ENCODE results near the gene LRRC32. TPM values are rescaled to one million over a fixed set of nuclear protein-coding genes. Genes with fewer than 3 reads are reported as not detected.
A peak's percentile ranks its signal among the peaks of the same experiment; 100 is the strongest.

The LRRC32 gene
- total and polyA plus RNA-seq, 9 of the 15 experiments (the other 6 are each of a cell fraction or from before 2014, with no cell fraction given), result 0.10 to 0.50 (median 0.19) TPM; not detected in 5

DNA sequence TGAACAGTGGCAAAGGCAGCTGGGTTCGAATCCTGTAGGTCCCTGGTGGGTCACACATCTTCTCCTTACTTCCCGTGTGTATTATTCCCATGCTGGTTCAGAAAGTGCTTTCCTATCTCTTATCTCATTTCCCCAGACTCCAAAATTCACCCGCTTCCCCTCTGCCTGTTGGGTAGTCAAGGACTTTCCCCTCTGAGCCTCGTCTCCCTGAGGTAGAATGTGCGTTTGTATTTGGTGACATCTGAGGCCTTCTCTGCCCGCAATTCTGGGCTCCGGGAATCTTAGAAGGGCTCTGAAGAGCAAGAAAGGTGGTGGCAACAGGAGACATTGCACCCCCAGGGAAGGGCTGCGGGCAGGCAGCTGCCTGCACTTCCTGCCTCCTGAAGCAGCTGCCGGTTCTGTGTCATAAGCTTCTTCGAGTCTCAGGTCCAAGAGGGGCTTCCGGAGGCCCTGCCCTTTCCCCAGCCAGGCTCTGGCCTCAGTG lies 5.9 kb downstream of the LRRC32 start (continued):
- TF ChIP-seq ZFX (CRISPR knock-in tag; IDR thresholded peaks at IDR 0.05) (0 out of 2 replicates have a peak, but pooled peaks have one; percentile 2), ZNF146 (CRISPR knock-in tag; IDR thresholded peaks at IDR 0.05; ENCODE audit: unreplicated experiment) (no peak), MBD2 (IDR thresholded peaks at IDR 0.05; ENCODE audit: borderline replicate concordance, low read depth) (no peak), ZC3H4 (CRISPR knock-in tag; IDR thresholded peaks at IDR 0.05; ENCODE audit: borderline replicate concordance) (no peak), TCF3 (CRISPR knock-in tag; IDR thresholded peaks at IDR 0.05) (peak; percentile 72), SRSF3 (IDR thresholded peaks at IDR 0.05; ENCODE audit: insufficient read depth, low read length) (no peak), CXXC5 (CRISPR knock-in tag; IDR thresholded peaks at IDR 0.05) (peak; percentile 33; the same call in 1 of the 2 replicates), ZKSCAN3 (CRISPR knock-in tag; IDR thresholded peaks at IDR 0.05) (no peak), MYNN (IDR thresholded peaks at IDR 0.05) (no peak), MYNN (CRISPR knock-in tag; IDR thresholded peaks at IDR 0.05) (no peak), ZNF197 (CRISPR knock-in tag; IDR thresholded peaks at IDR 0.05; ENCODE audit: low read depth) (no peak), ZNF134 (CRISPR knock-in tag; conservative IDR thresholded peaks at IDR 0.05) (peak; percentile 78), HMGN3 (IDR thresholded peaks at IDR 0.05; ENCODE audit: borderline replicate concordance, extremely low read depth, insufficient read length, low read depth, low read length) (no peak), SETDB1 (IDR thresholded peaks at IDR 0.05; ENCODE audit: low read length) (no peak), DMBX1 (CRISPR knock-in tag; IDR thresholded peaks at IDR 0.05; ENCODE audit: borderline replicate concordance) (peak; percentile 30; the same call in 1 of the 2 replicates), ZNF311 (CRISPR knock-in tag; IDR thresholded peaks at IDR 0.05) (no peak; the same call in 1 of the 2 replicates), TRIM24 (IDR thresholded peaks at IDR 0.05) (0 out of 4 replicates have a peak, but pooled peaks of 1 of the 2 experiments have one; percentile 10), TARDBP (IDR thresholded peaks at IDR 0.05) (no peak), SMARCE1 (IDR thresholded peaks at IDR 0.05) (peak; percentile 46; the same call in 1 of the 2 replicates), CTBP1 (IDR thresholded peaks at IDR 0.05; ENCODE audit: borderline replicate concordance) (peak; percentile 35; the same call in 1 of the 2 replicates), ZNF316 (IDR thresholded peaks at IDR 0.05) (no peak), L3MBTL2 (IDR thresholded peaks at IDR 0.05) (peak; percentile 80), ZNF217 (CRISPR knock-in tag; IDR thresholded peaks at IDR 0.05) (no peak), HDAC2 (IDR thresholded peaks at IDR 0.05) (0 out of 2 replicates have a peak, but pooled peaks have one; percentile 24)
- TF ChIP-seq, protein P1, sequence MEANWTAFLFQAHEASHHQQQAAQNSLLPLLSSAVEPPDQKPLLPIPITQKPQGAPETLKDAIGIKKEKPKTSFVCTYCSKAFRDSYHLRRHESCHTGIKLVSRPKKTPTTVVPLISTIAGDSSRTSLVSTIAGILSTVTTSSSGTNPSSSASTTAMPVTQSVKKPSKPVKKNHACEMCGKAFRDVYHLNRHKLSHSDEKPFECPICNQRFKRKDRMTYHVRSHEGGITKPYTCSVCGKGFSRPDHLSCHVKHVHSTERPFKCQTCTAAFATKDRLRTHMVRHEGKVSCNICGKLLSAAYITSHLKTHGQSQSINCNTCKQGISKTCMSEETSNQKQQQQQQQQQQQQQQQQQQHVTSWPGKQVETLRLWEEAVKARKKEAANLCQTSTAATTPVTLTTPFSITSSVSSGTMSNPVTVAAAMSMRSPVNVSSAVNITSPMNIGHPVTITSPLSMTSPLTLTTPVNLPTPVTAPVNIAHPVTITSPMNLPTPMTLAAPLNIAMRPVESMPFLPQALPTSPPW (CRISPR knock-in tag; IDR thresholded peaks at IDR 0.05), result no peak
- TF ChIP-seq, protein P2, sequence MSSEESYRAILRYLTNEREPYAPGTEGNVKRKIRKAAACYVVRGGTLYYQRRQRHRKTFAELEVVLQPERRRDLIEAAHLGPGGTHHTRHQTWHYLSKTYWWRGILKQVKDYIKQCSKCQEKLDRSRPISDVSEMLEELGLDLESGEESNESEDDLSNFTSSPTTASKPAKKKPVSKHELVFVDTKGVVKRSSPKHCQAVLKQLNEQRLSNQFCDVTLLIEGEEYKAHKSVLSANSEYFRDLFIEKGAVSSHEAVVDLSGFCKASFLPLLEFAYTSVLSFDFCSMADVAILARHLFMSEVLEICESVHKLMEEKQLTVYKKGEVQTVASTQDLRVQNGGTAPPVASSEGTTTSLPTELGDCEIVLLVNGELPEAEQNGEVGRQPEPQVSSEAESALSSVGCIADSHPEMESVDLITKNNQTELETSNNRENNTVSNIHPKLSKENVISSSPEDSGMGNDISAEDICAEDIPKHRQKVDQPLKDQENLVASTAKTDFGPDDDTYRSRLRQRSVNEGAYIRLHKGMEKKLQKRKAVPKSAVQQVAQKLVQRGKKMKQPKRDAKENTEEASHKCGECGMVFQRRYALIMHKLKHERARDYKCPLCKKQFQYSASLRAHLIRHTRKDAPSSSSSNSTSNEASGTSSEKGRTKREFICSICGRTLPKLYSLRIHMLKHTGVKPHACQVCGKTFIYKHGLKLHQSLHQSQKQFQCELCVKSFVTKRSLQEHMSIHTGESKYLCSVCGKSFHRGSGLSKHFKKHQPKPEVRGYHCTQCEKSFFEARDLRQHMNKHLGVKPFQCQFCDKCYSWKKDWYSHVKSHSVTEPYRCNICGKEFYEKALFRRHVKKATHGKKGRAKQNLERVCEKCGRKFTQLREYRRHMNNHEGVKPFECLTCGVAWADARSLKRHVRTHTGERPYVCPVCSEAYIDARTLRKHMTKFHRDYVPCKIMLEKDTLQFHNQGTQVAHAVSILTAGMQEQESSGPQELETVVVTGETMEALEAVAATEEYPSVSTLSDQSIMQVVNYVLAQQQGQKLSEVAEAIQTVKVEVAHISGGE (CRISPR knock-in tag; IDR thresholded peaks at IDR 0.05), result peak in 1 of 3 experiments; percentile 22; a peak in 1 of 6 replicates
